ENCODE measurements around the gene OSBPL8.

OSBPL8 gene

DNA sequence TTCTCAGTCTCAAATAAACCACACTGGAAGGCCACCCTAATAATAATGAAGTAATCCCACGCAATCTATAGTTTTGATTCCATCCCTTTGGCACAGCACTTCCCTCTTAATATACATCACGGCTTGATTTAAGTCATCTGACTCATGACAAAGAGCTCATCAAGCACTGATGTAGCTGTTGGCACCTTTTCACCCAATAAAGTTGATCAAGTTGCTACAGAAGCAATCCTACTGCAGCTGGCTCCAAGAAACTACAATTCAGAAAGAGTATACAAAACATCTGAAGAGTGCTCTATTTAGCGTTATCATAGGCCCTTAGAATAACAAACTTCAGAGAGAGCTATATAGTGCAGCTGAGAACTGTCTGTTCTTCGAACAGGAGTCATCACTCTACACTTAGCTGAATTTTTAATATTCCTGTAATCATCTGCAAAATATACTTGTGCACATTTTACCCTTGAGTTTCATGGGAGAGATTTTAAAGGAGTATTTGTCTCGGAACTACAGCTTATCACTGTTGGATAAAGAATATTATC is 94.9 kb downstream of the OSBPL8 start:
- no peak for DNase-seq

- no peak for DNase-seq
Measured at GRCh38 chr12:76462668-76463224, 96.8 kb downstream of the OSBPL8 start.

- DNase-seq = no peak
Measured at GRCh38 chr12:76460807-76461206, 98.8 kb downstream of the OSBPL8 start.

DNA sequence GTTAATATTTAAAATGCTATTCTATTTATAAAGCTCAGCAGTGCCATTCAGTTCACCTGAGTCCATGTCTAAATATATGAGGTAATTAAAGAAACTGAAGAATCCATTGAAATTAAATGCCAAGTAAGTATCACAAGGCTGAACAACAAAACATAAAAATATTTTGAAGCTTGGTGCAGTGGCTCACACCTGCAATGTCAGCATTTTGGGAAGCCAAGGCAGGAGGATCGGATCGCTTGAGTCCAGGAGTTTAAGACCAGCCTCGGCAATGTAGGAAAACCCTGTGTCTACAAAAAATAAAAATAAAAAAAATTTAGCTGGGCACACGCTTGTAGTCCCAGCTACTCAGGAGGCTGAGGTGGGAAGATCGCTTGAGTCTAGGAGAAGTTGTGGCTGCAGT is 101.8 kb downstream of the OSBPL8 start:
- no peak for DNase-seq

DNA sequence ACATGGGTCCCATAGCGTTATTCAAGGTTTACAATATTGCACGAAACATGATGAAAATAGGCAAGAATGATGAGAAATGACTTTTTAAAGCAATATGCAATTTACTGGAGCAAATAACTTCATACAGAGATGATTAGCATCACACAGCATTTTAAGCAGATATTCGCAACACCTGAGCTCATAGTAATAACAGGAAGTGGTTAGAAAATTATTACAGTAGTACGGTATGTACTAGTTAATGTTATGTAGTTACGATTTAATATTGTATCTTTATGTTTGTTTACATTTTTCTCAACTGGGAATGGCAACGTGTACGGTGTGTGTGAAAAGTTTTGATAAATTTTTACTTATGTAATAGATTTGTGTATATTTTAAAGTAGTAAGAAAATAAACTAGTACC is 102.6 kb downstream of the OSBPL8 start:
- DNase-seq = no peak

- peak; percentile 75 for DNase-seq
Measured at GRCh38 chr12:76455582-76456345, 103.8 kb downstream of the OSBPL8 start.

GRCh38 chr12:76451528-76451927 is 108.0 kb downstream of the OSBPL8 start:
- DNase-seq = no peak

GRCh38 chr12:76450690-76451089 is 108.9 kb downstream of the OSBPL8 start:
- no peak for DNase-seq

DNA sequence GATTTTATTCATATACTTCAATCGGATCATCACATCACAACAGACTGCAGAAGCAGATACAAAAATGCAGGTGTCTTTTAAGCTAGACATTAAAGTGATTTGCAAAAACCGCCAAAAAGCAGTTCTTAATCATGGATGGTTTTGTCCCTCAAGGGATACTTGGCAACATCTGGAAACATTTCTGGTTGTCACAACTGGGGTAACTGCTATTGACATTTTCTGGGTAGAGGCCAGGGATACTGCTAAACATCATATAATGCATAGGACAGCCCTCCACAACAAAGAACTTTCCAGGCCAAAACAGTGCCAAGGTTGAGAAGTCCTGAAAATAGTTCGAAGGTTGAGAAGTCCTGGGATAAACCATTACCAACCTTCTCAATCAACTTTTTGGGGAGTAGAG is 109.6 kb downstream of the OSBPL8 start:
- DNase-seq = no peak

- no peak for DNase-seq
Measured at GRCh38 chr12:76449583-76449982, 110.0 kb downstream of the OSBPL8 start.

GRCh38 chr12:76449016-76449415 is 110.6 kb downstream of the OSBPL8 start:
- DNase-seq = no peak

DNA sequence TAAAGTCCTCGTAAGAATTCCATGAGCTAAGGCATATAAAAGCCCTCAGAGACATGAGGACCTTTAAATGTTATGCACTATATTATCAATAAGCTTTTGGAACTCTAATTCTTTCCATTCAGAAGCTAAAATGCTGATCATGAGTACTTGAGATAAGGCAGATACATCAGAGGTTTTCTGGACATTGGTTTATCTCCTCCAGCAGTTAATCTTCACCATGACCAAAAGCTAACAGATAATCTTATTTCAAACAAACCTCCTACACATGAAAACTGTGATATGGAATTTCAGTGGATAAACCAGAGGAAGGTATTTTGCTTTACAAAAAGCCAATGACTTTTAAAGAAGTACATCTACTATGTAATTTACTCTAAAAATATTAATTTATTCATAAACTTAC is 113.5 kb downstream of the OSBPL8 start:
- DNase-seq = no peak

GRCh38 chr12:76445462-76445861 is 114.1 kb downstream of the OSBPL8 start:
- DNase-seq = no peak

DNA sequence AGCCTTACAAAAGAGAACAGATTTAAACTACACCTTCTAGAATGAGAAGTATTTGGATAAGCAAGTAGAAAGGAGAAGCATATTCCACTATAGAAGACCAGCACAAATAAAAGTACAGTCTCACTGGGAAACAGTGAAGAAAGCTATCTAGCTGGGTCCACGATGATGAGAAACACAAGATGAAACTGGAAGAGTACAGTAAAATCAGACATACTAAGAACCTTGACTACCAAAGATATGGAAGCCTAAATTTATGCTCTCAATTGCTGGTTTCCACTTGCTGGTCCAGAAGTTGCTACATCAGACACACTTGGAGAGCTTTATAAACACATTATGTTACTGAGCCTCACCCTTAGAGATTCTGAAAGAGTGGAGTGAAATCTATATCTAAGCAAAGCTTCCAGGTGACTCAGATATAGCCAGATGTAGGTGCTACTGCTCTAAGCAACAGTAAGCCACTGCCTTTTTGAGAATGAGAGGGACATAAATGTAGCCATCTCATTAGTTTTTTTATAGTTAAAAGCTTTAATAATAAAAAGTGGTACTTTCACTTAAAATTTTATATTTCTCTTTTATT is 115.1 kb downstream of the OSBPL8 start:
- DNase-seq = no peak

- DNase-seq = no peak
Measured at GRCh38 chr12:76441016-76441415, 118.6 kb downstream of the OSBPL8 start.

- no peak for DNase-seq
Measured at GRCh38 chr12:76432733-76433132, 126.8 kb downstream of the OSBPL8 start.

- DNase-seq = no peak
Measured at GRCh38 chr12:76428117-76428516, 131.5 kb downstream of the OSBPL8 start.

DNA sequence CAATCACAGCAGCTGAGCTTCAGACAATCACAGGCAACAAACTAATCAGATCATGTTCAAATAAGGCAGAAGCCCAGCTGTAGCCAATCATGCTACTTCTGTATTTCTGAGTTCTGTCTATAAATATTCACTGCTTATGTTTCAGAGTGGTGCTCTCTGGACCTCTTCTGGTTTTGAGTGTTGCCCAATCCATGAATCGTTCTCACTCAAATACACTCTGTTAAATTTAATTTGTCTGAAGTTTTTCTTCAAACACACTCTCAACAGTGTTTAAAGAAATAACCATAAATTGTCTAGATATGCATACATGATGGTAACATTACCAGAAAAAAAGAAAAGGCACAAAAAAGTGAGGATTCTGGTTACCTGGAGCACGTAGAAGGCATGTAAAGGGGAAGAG is 133.4 kb downstream of the OSBPL8 start:
- no peak for DNase-seq

DNA sequence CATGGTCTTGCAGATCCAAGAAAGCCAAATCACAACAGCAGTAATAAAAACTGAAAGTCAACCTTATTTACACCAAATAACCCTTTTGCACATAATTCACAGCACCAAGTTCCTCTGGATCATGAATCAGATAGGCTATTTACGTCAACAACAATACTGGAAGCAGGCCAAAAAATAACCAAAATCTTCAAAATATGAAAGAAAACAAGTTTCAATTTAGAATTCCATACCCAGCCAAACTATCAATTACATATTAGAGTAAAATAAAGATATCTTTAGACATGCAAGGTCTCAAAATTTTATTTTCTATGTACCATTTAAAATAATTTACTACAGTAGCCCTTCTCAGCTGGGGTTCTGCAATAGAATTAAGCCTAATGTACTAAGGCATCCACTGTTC is 134.6 kb downstream of the OSBPL8 start:
- DNase-seq = no peak

GRCh38 chr12:76422543-76423438 is 136.8 kb downstream of the OSBPL8 start:
- peak; percentile 7 for DNase-seq

GRCh38 chr12:76422154-76422542 is 137.4 kb downstream of the OSBPL8 start:
- no peak for DNase-seq

DNA sequence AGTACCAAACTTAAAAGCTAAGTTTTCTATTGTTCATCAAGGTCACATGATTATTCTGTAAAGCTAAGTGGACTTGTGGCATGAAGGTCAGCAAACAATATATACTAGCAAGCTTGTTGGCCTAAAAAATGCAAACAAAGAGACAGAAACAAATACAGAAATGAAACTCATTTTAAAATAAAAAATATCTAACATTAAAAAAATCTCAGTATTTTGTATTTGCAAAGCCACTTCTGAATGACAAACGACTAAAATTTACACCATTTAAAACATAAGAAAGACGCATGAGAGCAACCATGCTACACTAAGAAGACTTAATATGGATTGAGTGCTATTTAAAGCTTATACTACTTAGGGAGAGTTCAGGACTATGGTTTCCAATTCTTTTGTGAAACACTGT is 138.5 kb downstream of the OSBPL8 start:
- DNase-seq = no peak

- DNase-seq = no peak
Measured at GRCh38 chr12:76420222-76420621, 139.3 kb downstream of the OSBPL8 start.
